ENCODE measurements around the gene CNN2.
"Not testable (repeated sequence)": the region's sequence is repeated elsewhere in the genome, so short reads cannot be mapped to it uniquely, and the experiment has no call there.

CNN2 gene

DNA sequence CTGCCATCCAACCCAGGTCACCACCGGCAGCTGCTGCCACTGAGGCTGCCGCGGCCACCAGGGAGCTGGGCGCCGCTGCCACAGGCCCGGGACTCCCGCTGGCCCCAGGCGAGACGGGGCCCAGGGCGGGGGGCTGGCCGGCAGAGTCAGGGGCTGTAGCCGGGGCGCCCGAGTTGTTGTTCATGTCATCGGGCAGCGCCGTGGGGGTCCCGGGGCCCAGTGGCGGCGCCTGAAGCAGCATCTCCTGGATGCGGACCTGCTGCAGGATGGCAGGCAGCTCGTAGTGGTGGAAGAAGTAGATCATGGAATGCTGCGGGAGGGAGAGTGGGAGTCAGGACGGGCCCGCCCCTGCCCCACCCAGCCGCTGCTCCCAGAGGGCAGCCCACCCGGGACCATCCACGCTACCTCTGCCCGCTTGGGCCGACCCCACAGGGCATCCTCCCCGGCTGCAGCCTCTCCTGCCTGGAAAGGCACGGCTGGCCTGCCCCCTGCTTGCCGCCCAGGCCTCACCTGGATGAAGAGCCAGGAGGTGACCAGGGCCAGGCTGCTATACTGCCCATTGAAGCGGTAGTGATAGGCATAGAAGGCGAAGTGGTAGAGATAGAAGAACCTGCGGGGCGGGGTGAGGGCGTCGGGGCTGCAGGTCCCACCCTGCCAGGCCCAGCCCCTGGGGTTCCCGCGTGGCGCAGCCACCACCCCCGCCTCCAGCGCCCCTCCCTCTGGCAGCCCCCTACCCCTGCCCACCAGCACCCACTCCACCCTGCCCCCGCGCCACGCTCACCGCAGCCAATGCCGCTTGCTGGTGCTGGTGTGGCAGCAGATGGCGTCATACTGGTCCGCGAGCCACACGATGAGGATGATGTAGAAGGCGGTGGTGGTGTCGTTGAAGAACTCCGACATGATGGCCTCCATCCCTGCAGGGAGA is 15.6 kb upstream of the CNN2 start:
- DNase-seq (ENCODE audit: low read depth in 2 of 2): no peak

DNA sequence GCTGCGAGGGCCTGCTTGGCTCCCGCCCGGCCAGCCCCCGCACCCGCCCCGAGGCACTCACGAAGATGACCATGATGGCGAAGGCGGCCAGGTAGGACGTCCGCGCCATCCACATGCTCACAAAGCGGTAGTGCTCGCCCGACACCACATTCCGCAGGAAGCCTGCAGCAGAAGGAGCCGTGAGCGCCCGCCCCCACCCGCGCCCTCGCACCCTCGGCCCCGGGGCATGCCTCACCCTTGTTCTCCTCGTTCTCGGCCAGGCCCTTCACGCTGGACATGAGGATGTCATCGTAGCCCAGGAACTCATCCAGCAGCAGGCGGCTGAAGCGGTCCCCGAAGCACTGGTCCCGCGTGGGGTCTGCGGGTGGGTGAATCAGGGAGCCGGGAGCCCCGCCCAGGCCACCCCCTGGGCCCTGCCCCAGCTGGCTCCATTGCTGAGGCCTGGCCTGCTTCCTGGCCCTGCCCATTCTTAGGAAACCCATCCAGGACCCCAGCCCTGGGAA is 14.5 kb upstream of the CNN2 start:
- DNase-seq (ENCODE audit: low read depth in 2 of 2): no peak

DNA sequence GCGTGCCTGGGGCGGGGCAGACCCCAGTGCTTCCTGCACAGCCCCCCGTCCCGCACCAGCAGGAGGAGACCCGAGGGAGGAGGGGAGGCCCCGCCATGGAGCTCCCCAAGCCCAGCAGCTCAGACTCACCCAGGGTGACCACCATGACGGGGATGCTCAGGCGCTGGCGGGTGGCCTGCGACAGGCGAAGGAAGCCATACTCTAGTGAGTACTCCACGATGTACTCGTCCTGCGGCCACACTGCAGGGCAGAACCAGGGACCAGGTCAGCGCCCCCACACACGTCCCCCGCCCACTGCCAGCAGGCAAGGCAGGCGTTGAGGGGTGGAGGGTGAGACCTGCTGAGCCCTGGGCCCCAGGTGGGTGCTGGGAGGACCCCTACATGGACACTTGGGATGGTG is 14.1 kb upstream of the CNN2 start:
- DNase-seq (ENCODE audit: low read depth in 2 of 2): no peak

DNA sequence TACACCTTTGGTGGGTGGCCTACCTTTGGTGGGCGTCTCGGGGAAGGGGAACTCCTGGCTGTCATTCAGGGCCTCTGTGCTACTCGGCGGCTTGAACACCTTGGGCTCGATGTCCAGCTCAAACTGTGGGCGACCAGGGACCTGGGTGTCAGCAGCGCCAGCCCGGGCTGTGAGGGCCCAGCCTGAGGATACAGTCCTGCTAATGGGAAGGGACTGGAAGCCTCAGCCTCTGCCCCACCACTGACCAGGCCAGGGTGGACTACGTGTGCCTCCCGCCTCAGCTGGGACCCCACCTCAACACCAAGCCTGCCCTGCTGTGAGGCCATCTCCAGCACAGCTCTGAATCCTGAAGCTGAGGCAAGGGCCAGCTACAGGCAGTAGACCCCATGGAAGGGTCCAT is 13.2 kb upstream of the CNN2 start:
- DNase-seq (ENCODE audit: low read depth in 2 of 2): no peak

DNA sequence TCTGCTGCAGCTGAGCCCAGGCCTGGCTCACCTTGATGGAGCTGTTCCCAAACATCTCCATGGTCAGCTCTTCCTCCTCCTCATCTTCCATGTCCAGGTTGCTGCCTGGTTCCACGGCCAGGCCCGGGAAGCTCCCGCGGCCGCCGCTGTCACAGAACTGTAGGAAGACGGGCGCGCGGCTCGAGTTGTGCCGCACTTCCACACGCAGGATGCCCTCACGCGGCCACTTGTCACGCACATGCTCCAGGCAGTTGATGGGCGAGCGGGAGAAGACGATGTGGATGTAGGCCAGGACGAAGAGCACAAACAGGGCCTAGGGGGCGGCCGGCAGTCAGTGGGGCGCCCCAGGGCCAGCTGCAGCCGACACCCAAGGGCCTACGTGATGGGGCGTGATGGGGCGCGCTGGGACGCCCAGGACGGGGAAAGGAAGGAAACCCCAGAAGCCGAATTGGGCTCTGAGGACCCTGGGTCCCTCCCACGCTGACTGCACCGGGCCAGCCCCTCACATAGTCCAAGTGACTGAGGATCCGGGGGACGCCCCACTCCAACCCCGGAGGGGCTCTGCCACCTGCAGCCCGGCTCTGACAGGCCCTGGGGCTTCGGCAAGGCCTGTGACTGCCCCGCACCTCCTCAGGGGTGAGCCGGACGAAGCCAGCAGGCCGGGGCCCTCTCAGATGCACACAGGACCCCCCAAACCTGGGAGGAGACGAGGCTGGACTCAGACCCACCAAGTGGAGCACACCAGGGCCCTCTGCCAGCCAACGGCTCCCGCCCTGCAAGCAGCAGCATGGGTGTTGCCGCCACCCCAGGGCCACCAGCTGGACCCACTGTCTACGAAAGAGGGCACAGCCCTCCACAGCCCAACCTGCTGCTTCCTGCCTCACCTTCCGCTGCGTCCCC is 12.0 kb upstream of the CNN2 start:
- DNase-seq (ENCODE audit: low read depth in 2 of 2): no peak

DNA sequence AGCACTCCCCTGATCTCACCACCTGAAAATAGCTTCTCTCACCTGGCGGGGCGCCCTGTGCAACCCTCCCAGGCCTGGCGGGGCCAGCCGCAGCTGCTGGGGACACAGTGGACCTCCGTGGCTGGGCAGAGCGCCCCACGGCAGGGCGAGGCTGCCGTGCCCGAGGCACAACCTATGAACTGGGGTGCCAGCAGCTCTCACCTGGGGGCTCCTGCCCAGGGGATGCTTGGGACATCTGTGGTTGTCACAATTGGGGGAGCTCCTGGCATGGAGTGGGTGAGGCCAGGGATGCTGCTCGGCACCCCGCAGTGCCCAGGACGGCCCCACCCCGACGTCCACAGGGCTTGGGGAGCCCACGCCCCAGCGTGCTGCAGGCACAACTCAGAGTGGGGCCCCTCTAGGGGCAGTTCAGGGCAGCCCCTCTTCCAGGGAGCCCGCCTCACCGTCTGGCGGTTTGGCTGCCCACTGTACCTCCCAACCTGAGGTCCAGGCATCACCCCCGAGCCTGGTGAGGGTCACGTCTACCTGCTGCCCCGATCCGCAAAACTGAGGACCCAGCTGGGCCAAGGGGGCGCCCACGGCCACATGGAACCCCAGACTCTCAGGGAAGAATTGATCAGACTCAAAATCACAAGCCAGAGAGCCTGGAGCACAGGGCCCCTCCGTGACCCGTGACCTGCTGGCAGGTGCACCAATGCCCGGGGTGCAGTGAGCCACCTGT is 11.2 kb upstream of the CNN2 start:
- no peak for DNase-seq (ENCODE audit: low read depth in 2 of 2)

DNA sequence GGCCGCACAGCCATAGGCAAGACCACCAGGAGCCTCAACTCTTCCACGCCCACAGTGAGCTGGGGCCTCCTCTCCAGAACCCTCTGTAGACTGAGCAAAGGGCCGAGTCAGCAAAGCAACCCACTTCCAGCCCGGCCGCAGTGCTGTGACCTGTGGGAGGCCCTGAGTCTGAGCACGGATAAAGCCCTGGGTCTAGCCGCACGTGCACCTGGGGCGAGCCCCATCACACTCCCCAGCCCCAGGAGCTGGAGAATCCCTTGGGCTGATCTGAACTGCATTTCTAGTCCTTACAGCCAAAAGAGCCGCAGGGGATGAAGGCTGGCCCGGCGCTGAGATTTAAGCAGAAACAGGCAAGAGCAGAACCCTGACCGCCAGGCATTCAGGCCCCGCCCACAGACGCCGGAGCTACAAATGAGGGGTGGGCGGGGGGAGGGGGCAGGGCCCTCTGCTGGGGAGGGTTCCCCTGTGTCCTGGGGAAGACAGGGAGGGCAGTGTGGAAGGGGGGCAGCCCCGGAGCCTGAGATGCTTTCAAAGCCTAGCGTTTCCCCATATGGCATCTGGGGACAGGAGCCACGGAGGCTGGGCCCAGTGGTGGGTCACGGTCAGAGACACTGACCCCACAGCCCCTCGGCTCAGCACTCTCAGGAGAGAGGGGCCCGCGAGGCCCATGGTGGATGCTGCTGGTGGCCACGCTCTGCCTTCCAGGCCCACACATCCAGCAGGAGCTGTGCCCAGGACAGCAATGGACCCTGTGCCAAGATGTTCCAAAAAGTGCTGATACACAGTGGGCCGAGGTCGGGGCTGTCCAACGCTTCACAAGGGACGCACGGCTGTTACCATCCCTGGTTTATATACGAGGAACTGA is 10.4 kb upstream of the CNN2 start:
- DNase-seq (ENCODE audit: low read depth in 2 of 2): no peak

DNA sequence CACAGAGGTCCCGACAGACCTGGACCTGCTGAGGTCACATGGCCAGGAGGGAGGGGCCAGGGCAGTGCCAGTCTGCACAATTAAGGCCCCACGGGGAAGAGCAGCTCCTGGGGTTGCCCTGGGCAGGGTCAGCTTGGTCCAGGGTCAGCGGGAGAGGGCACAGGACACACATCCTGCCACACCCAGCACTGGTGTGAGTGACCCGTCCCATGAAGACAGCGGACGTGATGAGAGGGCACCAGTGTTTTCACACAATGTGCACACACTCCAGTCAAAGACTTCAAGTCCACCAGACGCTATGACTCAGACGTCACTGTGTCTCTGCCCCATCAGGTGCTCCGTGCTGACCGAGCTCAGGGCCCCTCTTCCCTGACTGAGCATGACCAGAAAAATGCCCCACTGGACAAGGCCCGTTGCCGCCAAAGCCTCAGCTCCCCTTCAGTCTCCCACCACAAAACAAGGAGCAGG is 9.7 kb upstream of the CNN2 start:
- no peak for DNase-seq (ENCODE audit: low read depth in 2 of 2)

DNA sequence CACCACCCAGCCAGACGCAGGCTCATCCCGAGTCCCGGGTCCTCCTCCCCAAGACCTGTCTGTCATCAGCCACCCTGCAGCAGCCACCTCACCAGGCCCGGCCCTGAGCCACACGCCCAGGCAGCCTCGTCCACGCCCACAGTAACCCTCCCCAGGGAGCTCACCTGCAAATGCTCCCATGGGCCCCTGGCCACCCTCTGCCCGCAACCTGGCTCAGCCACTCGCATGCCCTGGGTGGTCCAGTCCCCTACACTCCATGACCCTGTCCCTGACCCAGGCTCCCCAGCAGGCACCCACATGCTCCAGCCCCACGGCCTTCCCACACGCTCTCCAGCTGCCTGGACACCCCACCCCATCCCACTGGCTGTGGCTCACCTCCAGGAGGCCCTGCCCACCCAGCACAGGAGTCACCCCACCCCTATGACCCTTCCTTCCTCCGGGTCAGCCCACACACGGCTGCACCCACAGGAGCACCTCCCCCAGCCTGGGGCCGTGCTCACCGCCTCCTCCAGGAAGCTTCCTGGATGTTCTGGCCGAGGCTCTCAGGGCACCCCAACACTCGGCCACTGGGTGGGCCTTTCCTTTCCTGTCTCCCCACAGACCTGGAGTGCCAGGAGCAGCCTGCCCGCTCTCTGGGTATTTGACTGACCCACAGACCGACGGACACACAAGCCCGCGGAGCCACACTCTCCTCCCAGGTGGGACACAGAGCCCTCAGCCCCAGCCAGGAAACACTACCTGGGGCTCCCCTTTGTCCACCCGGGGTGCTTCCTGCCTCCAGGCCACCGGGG is 9.1 kb upstream of the CNN2 start:
- no peak for DNase-seq (ENCODE audit: low read depth in 2 of 2)

DNA sequence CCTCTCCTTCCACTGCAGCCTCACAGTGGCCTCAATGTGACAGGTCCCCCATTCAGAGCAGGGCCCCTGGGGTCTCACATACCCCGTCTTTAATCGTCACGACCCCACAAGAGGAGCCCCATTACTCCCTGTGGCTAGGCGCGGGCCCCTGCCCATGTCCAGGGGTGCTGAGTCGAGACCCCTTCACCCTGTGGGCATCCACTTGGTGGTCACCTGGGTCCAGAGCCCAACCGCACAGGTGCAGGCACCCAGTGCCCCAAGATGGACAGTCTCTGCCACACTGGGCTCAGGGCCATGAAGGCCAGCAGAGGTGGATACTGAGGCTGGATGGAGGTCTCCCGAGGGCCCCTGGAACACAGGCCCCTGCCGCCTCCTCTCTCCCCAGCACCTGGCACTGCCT is 8.5 kb upstream of the CNN2 start:
- DNase-seq (ENCODE audit: low read depth in 2 of 2): no peak

DNA sequence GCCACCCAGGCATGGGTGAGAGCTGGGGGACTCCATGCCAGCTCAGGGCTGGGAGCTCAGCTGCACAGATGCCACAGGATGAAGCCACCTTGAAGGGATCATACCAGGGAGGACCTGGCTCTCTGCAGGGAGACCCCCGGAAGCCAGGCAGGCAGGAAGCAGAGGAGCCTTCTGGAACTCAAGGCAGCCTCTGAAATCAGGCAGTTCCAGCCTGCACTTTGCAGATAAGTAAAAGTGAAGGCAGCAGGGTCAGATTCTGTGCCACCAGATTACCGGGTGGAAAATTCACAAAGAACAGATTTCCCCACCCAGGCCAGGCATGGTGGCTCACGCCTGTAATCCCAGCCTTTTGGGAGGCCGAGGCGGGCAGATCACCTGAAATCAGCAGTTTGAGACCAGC is 8.0 kb upstream of the CNN2 start:
- DNase-seq (ENCODE audit: low read depth in 2 of 2): no peak

DNA sequence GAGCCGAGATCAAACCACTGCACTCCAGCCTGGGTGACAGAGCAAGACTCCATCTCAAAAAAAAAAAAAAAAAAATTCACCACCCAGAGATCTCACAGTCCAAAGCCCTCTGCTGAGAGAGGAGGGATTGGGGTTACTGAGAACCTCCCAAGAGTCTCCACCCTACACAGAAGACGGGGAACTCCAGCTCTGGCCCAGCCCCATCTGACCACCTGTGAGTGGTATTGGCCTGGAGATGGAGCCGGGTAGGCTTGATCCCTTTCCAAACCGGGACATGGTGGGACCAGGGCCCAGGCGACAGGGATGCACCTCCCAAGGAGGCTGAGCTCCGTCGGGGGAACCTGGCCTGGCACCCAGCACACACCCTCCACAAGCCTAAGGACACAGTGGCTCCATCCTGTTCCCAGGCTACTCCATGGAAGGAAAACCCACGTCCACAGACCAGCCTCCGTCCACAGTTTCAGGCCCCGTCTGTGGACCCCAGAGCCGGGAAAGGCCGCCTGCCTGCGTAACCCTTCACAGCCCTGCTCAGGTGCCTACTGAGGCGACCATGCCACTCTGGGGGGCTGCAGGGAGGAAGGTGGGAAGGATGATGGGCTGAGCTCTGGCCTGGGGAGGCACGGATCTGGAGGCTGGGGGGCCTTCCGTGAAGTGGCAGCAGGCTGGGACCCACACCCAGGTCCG is 7.3 kb upstream of the CNN2 start:
- DNase-seq (ENCODE audit: low read depth in 2 of 2): no peak

DNA sequence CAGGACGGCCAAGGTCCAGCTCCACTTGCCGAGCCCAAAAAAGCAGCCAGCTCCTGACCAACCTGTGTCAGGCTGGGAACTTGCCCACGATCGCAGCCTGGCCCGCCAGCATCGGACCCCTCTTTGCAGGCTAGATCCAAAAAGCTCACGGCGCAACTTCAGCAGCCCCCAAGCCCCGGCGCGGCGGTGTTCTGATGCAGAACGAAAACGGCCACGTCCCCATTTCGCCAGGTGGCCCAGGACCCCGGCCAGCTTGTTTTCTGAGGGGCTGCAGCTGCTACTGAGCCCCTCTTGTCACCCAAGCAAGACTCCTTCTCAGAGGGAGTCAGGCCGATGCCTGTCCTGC is 6.8 kb upstream of the CNN2 start:
- DNase-seq (ENCODE audit: low read depth in 2 of 2): no peak

DNA sequence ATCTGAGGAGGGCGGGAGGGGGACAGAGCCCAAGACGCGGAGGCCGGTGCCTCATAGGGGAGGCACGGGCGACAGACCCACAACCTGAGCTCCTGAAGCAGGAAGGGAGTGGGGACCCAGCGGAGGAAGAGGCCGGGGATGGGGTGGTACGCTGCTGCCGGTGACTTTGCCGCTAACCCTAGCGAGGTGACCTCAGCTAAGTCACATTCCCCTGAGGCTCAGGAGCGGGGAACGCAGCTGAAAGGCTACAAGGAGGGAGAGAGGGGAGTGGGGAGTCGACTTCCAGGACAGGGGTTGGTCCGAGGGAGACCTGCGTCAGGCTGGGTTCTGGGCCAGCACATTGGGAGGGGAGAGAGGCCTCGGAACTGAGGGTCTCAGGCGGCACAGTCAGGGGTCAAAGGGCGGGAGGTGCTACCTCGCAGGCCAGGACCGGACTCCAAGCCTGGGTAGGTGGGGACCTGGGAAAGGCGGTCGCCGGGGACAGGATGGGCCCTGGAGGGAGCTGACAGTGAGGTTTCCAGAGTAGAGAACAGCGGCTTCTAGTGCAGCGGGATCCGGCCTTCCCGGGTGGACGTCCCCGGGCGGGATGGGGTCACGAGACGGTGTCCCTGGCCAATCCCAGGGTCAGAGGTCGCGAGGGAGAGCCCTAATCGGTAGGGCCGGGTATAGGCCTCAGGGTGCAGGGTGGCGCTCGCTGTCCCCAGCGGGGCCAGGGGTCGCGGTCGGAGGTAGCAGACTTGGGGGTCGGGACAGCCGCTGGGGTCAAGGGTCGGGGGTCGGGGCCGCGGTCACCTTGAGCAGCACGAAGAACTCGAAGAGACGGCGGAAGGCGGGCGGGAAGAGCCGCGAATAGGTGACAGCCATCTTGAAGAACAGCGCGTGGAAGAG is 6.2 kb upstream of the CNN2 start:
- DNase-seq (ENCODE audit: low read depth in 2 of 2): no peak

DNA sequence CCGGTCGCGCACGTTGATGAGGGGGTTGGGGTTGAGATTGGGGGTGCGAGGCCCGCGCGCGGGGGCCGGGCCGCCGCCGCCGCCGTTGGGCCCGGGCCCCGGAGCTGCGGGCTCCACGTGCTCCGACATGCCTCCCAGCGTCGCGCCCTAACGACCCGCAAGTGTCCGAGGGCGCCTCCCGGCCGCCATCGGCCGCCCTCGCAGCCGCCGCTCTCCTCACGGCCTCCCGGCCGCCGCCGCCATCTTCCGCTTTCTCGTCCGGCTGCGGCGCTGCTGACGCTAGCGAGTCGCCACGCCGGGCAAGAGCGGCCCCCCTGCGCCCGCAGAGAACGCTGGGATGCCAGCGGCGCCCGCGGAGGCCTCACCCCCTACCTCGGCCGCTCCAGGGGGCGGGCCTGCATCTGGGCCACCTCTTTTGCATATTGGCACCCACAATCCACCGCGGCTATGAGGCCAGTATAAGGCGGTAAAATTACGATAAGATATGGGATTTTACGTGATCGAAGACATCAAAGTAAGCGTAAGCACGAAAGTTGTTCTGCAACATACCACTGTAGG is 5.5 kb upstream of the CNN2 start, which contains the start of gene TMEM259:
TMEM259 (minus strand) TSS at position 256 of the 558 bp plus-strand sequence; CDS start at position 129, 127 bp downstream.
- peak; percentile 95 to 96 for DNase-seq (ENCODE audit: low read depth in 2 of 2)

DNA sequence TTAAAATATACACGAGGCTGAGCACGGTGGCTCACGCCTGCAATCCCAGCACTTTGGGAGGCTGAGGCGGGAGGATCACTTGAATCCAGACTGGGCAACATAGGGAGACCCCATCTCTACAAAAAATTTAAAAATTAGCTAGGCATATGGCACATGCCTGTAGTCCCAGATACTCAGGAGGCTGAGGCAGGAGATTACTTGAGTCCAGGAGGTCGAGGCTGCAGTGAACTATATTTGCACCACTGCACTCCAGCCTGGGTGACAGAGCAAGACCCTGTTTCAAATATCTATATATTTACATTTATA is 2.6 kb upstream of the CNN2 start:
- DNase-seq (ENCODE audit: low read depth in 2 of 2): not testable (repeated sequence)

DNA sequence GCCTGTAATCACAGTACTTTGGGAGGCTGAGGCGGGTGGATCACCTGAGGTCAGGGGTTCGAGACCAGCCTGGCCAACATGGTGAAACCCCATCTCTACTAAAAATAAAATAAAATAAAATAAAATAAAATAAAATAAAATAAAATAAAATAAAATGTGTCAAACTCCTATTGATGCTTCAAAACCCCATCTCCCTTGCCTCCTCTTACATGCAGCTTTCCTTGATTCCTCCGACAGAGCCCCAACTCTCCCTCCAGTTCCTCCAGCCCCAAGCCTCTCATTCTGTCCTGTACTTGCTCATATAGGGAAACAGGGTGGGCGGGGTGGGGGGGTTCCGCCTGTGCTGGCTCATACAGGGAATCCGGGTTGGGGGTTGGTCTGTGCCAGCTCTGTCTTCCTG is 1.3 kb upstream of the CNN2 start:
- not testable (repeated sequence) for DNase-seq (ENCODE audit: low read depth in 2 of 2)
